ENCODE data around the gene SYT9. TPM values are rescaled to one million over a fixed set of nuclear protein-coding genes. Genes with fewer than 3 reads are reported as not detected.

Gene SYT9
- total and polyA plus RNA-seq, 10 of the 15 experiments (the other 5 are each of a cell fraction or from before 2014, with no cell fraction given) = 0.03 TPM; not detected in 9

DNA sequence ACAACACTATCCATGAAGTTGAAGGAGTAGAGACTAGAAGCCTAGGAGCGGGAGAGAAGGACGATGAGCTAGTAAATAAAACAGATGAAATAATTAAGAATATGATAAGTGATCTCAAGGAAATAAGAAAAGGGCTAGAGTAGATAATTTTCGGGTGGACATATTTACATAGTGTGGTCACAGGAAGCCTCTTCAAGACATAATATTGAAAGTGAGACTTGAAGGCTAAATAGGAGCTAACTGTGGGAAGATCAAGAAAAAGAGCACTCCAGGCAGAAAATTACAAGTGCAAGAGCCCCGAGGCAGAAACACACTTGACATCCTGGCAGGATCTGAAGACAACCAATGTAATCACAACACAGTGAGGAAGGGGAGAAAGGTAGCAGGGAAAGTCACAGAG is 250.2 kb downstream of the SYT9 start:
- Histone ChIP-seq H3K4me3 (no peak overlapping the region), H3K9me3 (replicated peaks; ENCODE audit: control insufficient read depth, insufficient read depth, low read length) (no peaks in the 10 kb centered on the region), H4K20me1 (ENCODE audit: control insufficient read depth, insufficient read depth) (no peaks in the 10 kb centered on the region), H3K4me2 (ENCODE audit: control insufficient read depth, insufficient read depth) (peak overlapping the region; percentile 34; the same call in 1 of the 2 replicates), H3K27ac (ENCODE audit: control insufficient read depth, insufficient read depth) (no peak overlapping the region), H2AFZ (ENCODE audit: control insufficient read depth, low read depth, low read length) (no peak overlapping the region), H3K9ac (ENCODE audit: control insufficient read depth, insufficient read depth, low read length) (no peak overlapping the region), H3K4me1 (ENCODE audit: control insufficient read depth, insufficient read depth, low read length) (peaks cover 14% of the 10 kb centered on the region; the same call in 1 of the 2 replicates), H3K27me3 (replicated peaks in 1 of 2; ENCODE audit: control insufficient read depth in 2 of 2, insufficient read depth in 2 of 2, low read length in 1 of 2) (no peaks in the 10 kb centered on the region), H3K79me2 (ENCODE audit: control insufficient read depth, insufficient read depth, low read length) (no peaks in the 10 kb centered on the region), H3K36me3 (ENCODE audit: control insufficient read depth in 2 of 2, insufficient read depth in 2 of 2, low read length in 1 of 2) (no peaks in the 10 kb centered on the region; a peak in 1 of 4 replicates)
- in situ Hi-C loops (cut with MboI) (loop anchor here (25.0 kb wide), 1 partner anchor 1815 kb away; the partner anchor contains the start of genes TRIM22 and TRIM5), intact Hi-C loops (cut with micrococcal nuclease; ENCODE audit: unreplicated experiment) (no loop called here)
- POLR2A ChIA-PET = interaction anchor here (0.6 to 2.2 kb wide), 2 partner anchors 9 to 53 kb away, joined by 8 to 11 read pairs; no protein-coding TSS in a partner anchor
- no TSS peak for BruUV-seq (replicated peaks)
- DNase-seq (ENCODE audit: low read depth, low spot score) (no peak), FAIRE-seq (no peak), ATAC-seq (peak; percentile 57)
- RAD21 ChIA-PET (ENCODE audit: unreplicated experiment) = interaction anchor here (1.0 to 1.7 kb wide), 4 partner anchors 8 to 32 kb away, joined by 3 to 10 read pairs (median 4); no protein-coding TSS in a partner anchor
- SMC1A ChIA-PET (ENCODE audit: uncharacterized antibody, unreplicated experiment) = interaction anchor here (0.8 to 2.9 kb wide), 6 partner anchors 10 to 156 kb away, joined by 3 to 18 read pairs (median 4); partner anchors contain the start of gene PPFIBP2
- TF ChIP-seq RUNX3 (IDR thresholded peaks at IDR 0.05; ENCODE audit: low read length) = peak; percentile 59
- TF ChIP-seq GABPA (IDR thresholded peaks at IDR 0.05; ENCODE audit: low read depth) = no peak
- TF ChIP-seq CHD2 (IDR thresholded peaks at IDR 0.05; ENCODE audit: borderline replicate concordance, low read depth, low read length) = no peak
- no peak for TF ChIP-seq SMAD1 (IDR thresholded peaks at IDR 0.05; ENCODE audit: low read depth, partially characterized antibody)
- TF ChIP-seq RCOR1 (conservative IDR thresholded peaks at IDR 0.05; ENCODE audit: low read depth, low read length) = no peak
- no peak for TF ChIP-seq SIX5 (IDR thresholded peaks at IDR 0.05; ENCODE audit: low read depth, low read length, severe bottlenecking)
- 0 out of 4 replicates have a peak, but pooled peaks of 1 of the 2 experiments have one; percentile 30 for TF ChIP-seq IKZF2 (IDR thresholded peaks at IDR 0.05)
- no peak for TF ChIP-seq TARDBP (IDR thresholded peaks at IDR 0.05; ENCODE audit: borderline replicate concordance)
- TF ChIP-seq IKZF1 (conservative IDR thresholded peaks at IDR 0.05) = 0 out of 2 replicates have a peak, but pooled peaks have one; percentile 21
- no peak for TF ChIP-seq IRF4 (IDR thresholded peaks at IDR 0.05; ENCODE audit: low read depth, low read length)
- TF ChIP-seq ZNF217 (IDR thresholded peaks at IDR 0.05) = no peak
- TF ChIP-seq KDM1A (IDR thresholded peaks at IDR 0.05; ENCODE audit: borderline replicate concordance) = no peak
- TF ChIP-seq ZNF207 (IDR thresholded peaks at IDR 0.05; ENCODE audit: borderline replicate concordance) = no peak
- WGBS (ENCODE audit: insufficient coverage, insufficient replicate concordance, low lambda C conversion rate, missing lambda C conversion rate) = 44% methylated on average over 4 of the region's 4 CpGs
- CTCF ChIA-PET = interaction anchor here (0.8 to 1.2 kb wide), 5 partner anchors 9 to 29 kb away, joined by 3 read pairs; partner anchors contain the start of gene OLFML1

Measured in GM12878 (cell line).